ENCODE results near the gene COMMD6.

COMMD6 gene

GRCh38 chr13:75537401-75538365, at the start of gene COMMD6:
TSS of gene COMMD6 (minus strand) at chr13:75537841. CDS start at chr13:75537805, 36 bp downstream.
- TF ChIP-seq CTCF (IDR thresholded peaks at IDR 0.05): peak; percentile 55 to 76
- peak within 1 kb of the TSS; percentile 77 to 79 for H3K4me3 ChIP-seq
- no peaks in the 10 kb centered on the region for H3K9me3 ChIP-seq
- intact Hi-C loops (cut with DNase I; ENCODE audit: low total_unique reads): loop anchor here (5.0 kb wide), 1 partner anchor 55 kb away; the partner anchor contains the start of gene TBC1D4
- H3K4me1 ChIP-seq: peaks cover 0 to 19% (median 11%) of the 10 kb centered on the region in 4 donors
- DNase-seq: peak; percentile 64 to 88
- peak within 1 kb of the TSS; percentile 81 to 82 for H3K27ac ChIP-seq
- no peaks in the 10 kb centered on the region for H3K27me3 ChIP-seq
- H3K36me3 ChIP-seq: peaks cover 0 to 8% (median 0%) of the 10 kb centered on the region in 3 donors

GRCh38 chr13:75585153-75585552, 47.5 kb upstream of the COMMD6 start:
- intact Hi-C loops (cut with DNase I; ENCODE audit: low total_unique reads): no loop called here
- Histone ChIP-seq H3K4me1 (no peaks in the 10 kb centered on the region), H3K36me3 (peaks cover 14 to 15% (median 15%) of the 10 kb centered on the region in 3 donors), H3K4me3 (no peak overlapping the region), H3K27ac (no peak overlapping the region), H3K9me3 (peaks cover 0 to 16% (median 6%) of the 10 kb centered on the region in 3 donors), H3K27me3 (no peaks in the 10 kb centered on the region)
- DNase-seq: no peak
- TF ChIP-seq CTCF (IDR thresholded peaks at IDR 0.05): no peak

- Histone ChIP-seq H3K27me3 (no peaks in the 10 kb centered on the region), H3K4me3 (no peak overlapping the region), H3K4me1 (no peaks in the 10 kb centered on the region), H3K27ac (no peak overlapping the region), H3K9me3 (peaks cover 0 to 16% (median 6%) of the 10 kb centered on the region in 3 donors), H3K36me3 (peaks cover 9 to 15% (median 14%) of the 10 kb centered on the region in 3 donors)
- TF ChIP-seq CTCF (IDR thresholded peaks at IDR 0.05): no peak
- intact Hi-C loops (cut with DNase I; ENCODE audit: low total_unique reads): no loop called here
- no peak for DNase-seq
Observed at GRCh38 chr13:75583091-75583490, 45.5 kb upstream of the COMMD6 start.

GRCh38 chr13:75581874-75582640, 44.4 kb upstream of the COMMD6 start:
- no peak for TF ChIP-seq CTCF (IDR thresholded peaks at IDR 0.05)
- no peak for DNase-seq
- Histone ChIP-seq H3K4me1 (no peaks in the 10 kb centered on the region), H3K4me3 (no peak overlapping the region), H3K27me3 (no peaks in the 10 kb centered on the region), H3K9me3 (peaks cover 0 to 16% (median 6%) of the 10 kb centered on the region in 3 donors), H3K27ac (no peak overlapping the region), H3K36me3 (peaks cover 9 to 15% (median 14%) of the 10 kb centered on the region in 3 donors)
- intact Hi-C loops (cut with DNase I; ENCODE audit: low total_unique reads): no loop called here

- no peak for TF ChIP-seq CTCF (IDR thresholded peaks at IDR 0.05)
- no peak for DNase-seq
- Histone ChIP-seq H3K4me3 (no peak overlapping the region), H3K9me3 (peaks cover 0 to 9% (median 0%) of the 10 kb centered on the region in 3 donors), H3K4me1 (no peaks in the 10 kb centered on the region), H3K27ac (no peak overlapping the region), H3K36me3 (peaks cover 14 to 28% (median 24%) of the 10 kb centered on the region in 3 donors), H3K27me3 (no peaks in the 10 kb centered on the region)
- intact Hi-C loops (cut with DNase I; ENCODE audit: low total_unique reads): no loop called here
Observed at GRCh38 chr13:75579529-75579928, 41.9 kb upstream of the COMMD6 start.
